Central memory CD8-positive, alpha-beta T cell (primary cell): ENCODE data around the gene PBRM1.

ENCODE experiments used
- ATAC-seq: fragments of 150-1000 bp; cut with Tn5 transposase; replicated peaks from 2 replicates; pipeline ENCODE4 v1.10.0; 2022; ENCODE audit warnings: mild to moderate bottlenecking, moderate FRiP score, moderate number of reproducible peaks; ENCODE audit not compliant: poor library complexity, severe bottlenecking; ENCODE audit errors: extremely low read depth
- DNase-seq, 2 donors: peaks; one replicate each; pipeline ENCODE4 v3.0.0; 2021; ENCODE audit warnings: low spot score in 2 of 2
- H3K27ac Mint-ChIP-seq: one replicate; pipeline ENCODE4 v1.8.0; 2022; ENCODE audit warnings: low read depth, mild to moderate bottlenecking, moderate library complexity, mixed read lengths
- H3K27me3 Mint-ChIP-seq: one replicate; pipeline ENCODE4 v1.8.0; 2022; ENCODE audit warnings: mixed read lengths
- H3K36me3 Mint-ChIP-seq: one replicate; pipeline ENCODE4 v1.8.0; 2022; ENCODE audit warnings: mild to moderate bottlenecking, moderate library complexity, mixed read lengths; ENCODE audit not compliant: insufficient read depth
- H3K4me1 Mint-ChIP-seq: one replicate; pipeline ENCODE4 v1.8.0; 2022; ENCODE audit warnings: mixed read lengths
- H3K4me3 Mint-ChIP-seq: one replicate; pipeline ENCODE4 v1.8.0; 2022; ENCODE audit warnings: mild to moderate bottlenecking, moderate library complexity, mixed read lengths
- H3K9me3 Mint-ChIP-seq: one replicate; pipeline ENCODE4 v1.8.0; 2022; ENCODE audit warnings: mixed read lengths

Gene PBRM1

DNA sequence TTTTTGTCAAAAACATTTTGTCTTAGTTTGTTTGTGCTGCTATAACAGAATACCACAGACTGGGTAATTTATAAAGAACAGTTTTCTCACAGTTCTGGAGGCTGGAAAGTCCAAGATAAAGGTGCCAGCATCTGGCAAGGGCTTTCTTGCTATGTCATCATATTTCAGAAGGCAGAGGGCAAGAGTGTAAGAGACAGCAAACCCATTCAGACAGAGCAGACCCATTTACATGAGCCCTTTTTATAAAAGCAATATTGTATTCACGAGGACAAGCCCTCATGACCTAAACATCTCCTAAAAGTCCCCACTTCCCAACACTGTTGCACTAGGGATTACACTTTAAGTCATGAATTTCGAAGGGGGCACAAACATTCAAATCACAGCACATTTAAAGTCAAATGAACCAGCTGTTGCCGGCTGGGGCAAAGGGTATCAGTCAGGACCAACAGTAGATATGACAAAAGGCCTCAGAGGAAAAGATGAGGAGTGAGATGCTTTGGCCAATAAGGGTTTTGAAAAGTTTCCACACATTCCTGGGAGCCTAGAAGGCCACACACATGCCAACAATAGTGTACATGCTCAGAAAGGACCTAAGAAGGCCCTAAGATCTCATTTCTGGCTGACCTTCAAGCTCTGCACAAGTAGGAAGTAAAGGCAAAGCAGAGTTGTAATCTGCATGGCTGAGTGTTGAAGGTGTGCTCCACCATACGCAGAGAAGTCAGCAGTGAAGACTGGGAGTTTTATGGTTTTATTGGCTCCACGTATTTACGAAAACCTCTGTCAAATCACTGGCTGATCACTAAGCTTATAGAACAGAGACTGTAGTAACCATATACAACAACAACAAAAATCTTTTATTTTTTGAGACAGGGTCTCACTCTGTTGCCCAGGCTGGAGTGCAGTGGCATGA is 111.4 kb downstream of the PBRM1 start:
- H3K4me1 Mint-ChIP-seq: no peaks in the 10 kb centered on the region
- H3K9me3 Mint-ChIP-seq: no peaks in the 10 kb centered on the region
- H3K4me3 Mint-ChIP-seq: no peak overlapping the region
- DNase-seq (no peak), ATAC-seq (no peak)
- peak overlapping the region; percentile 49 for H3K27ac Mint-ChIP-seq
- H3K36me3 Mint-ChIP-seq: peaks cover 51% of the 10 kb centered on the region
- H3K27me3 Mint-ChIP-seq: no peaks in the 10 kb centered on the region

DNA sequence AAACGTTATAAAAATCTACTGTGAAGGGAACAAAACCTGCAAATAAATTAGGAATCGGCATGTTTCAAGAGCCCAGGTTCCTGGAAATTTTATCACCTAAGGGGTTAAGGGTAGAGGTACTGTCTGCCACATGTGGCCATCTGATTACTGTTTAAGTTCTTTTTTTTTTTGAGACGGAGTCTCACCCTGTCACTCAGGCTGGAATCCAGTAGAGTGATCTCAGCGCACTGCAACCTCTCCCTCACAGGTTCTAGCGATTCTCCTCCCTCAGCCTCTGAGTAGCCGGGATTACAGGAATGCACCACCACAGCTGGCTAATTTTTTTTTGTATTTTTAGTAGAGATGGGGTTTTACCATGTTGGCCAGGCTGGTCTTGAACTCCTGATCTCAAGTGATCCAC is 113.5 kb downstream of the PBRM1 start:
- Mint-ChIP-seq H3K4me1 (no peaks in the 10 kb centered on the region), H3K27me3 (no peaks in the 10 kb centered on the region), H3K36me3 (peaks cover 35% of the 10 kb centered on the region), H3K4me3 (no peak overlapping the region), H3K27ac (peak overlapping the region; percentile 10), H3K9me3 (no peaks in the 10 kb centered on the region)
- ATAC-seq: no peak
- no peak for DNase-seq

DNA sequence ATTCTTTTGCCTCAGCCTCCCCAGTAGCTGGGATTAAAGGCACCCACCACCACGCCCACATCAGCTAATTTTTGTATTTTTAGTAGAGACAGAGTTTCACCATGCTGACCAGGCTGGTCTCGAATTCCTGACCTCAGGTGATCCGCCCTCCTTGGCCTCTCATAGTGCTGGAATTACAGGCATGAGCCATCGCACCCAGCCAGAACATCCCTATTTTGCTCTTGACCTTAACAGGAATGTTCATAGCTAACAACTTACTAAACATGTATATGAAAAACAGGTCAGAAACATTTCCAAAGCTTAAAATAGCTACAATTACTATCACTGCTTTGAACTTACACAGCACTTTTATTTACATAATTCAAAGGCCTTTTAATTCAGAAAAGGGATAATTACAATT is 115.6 kb downstream of the PBRM1 start:
- DNase-seq: no peak
- no peaks in the 10 kb centered on the region for H3K4me1 Mint-ChIP-seq
- H3K4me3 Mint-ChIP-seq: no peak overlapping the region
- no peak for ATAC-seq
- no peaks in the 10 kb centered on the region for H3K9me3 Mint-ChIP-seq
- no peak overlapping the region for H3K27ac Mint-ChIP-seq
- H3K27me3 Mint-ChIP-seq: no peaks in the 10 kb centered on the region
- peaks cover 32% of the 10 kb centered on the region for H3K36me3 Mint-ChIP-seq

DNA sequence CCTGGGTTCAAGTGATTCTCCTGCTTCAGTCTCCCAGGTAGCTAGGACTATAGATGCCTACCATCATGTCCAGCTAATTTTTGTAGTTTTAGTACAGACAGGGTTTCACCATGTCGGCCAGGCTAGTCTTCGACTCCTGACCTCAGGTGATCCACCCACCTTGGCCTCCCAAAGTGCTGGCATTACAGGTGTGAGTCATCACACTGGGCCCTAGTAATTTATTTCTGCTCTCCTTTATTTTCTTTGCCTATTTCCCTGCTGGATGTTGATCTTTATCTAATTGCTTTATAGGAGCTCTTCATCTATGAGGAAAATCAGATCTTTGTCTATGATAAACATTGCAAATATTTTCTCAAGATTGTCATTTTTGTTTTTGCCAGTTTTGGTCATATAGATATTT is 117.6 kb downstream of the PBRM1 start:
- Mint-ChIP-seq H3K27ac (no peak overlapping the region), H3K4me1 (no peaks in the 10 kb centered on the region), H3K4me3 (no peak overlapping the region), H3K27me3 (no peaks in the 10 kb centered on the region), H3K36me3 (peaks cover 27% of the 10 kb centered on the region), H3K9me3 (no peaks in the 10 kb centered on the region)
- ATAC-seq: no peak
- DNase-seq: no peak

DNA sequence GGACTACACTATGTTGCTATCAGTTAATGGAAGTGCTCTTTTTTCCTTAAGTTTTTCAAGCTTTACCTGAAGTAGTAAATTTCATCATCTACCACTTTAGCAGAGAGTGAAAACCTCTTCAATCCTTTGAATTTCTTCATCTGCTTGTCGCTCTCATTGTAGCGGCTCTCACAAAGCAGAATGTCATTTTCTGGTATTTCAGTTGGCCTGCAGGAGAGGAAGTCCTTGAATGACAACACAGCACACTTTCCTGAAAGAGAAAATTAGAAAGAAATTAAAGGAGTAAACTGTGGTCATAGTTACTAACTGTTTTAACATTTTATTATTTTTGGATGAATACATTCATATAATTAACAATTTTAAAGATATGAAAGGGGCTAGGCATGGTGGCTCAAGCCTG is 121.7 kb downstream of the PBRM1 start:
- DNase-seq: no peak
- no peak overlapping the region for H3K4me3 Mint-ChIP-seq
- no peaks in the 10 kb centered on the region for H3K27me3 Mint-ChIP-seq
- no peaks in the 10 kb centered on the region for H3K4me1 Mint-ChIP-seq
- no peak overlapping the region for H3K27ac Mint-ChIP-seq
- no peaks in the 10 kb centered on the region for H3K9me3 Mint-ChIP-seq
- no peak for ATAC-seq
- H3K36me3 Mint-ChIP-seq: peaks cover 49% of the 10 kb centered on the region

DNA sequence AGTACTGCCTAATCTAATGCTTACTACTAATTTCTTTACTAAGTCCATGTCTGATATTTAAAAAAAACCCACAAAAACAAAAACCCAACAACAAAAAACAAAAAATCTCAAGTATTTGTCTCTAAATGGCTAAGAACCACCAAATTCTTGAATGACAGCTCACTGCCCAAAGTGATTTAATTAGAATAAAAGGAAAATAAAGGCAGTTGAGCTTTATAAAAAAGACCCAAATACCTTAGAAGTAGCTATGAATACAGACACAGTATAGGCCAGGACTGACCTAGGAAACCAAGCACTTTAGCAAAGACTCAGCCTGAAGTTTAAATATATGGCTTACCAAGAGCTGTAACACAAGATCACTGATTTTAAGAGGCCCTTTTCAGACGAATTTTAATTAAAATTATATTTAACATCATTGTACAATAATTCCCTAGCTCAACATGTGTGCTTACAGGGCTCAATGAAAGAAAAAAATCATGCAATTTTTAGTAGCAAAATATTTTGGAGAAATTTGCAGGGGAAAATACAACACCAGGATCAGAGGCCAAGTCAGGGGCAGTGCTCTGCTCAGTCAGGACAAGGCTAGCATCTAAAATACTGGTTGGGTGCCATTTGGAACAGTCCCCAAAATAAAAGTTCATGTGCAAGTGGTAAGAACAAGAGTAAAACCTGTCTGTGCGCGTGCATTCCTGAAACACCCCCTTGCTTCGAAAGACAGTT is 124.5 kb downstream of the PBRM1 start:
- Mint-ChIP-seq H3K4me3 (no peak overlapping the region), H3K4me1 (no peaks in the 10 kb centered on the region), H3K27ac (no peak overlapping the region), H3K9me3 (no peaks in the 10 kb centered on the region), H3K36me3 (peaks cover 55% of the 10 kb centered on the region), H3K27me3 (no peaks in the 10 kb centered on the region)
- ATAC-seq: no peak
- no peak for DNase-seq

DNA sequence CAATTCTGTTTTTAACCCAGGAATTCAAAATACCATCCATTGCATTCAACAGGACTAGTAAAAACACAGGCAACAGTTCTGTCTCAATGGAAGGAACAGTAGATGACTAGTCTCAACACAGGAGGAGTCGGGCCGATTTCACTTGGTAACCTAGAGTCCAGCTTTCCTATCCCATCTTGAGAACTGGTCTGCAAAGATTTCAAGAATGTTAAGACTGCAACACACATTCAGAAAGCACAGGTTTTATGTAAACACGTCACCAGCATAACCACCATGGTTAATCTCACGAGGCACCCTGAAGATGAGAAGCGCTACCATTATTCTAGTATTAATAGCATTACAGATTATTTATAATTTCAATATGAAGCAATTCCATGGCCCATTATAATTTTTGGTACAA is 127.3 kb downstream of the PBRM1 start:
- no peaks in the 10 kb centered on the region for H3K4me1 Mint-ChIP-seq
- no peak overlapping the region for H3K4me3 Mint-ChIP-seq
- no peaks in the 10 kb centered on the region for H3K9me3 Mint-ChIP-seq
- peaks cover 51% of the 10 kb centered on the region for H3K36me3 Mint-ChIP-seq
- peak overlapping the region; percentile 42 for H3K27ac Mint-ChIP-seq
- ATAC-seq: no peak
- no peak for DNase-seq
- H3K27me3 Mint-ChIP-seq: no peaks in the 10 kb centered on the region

DNA sequence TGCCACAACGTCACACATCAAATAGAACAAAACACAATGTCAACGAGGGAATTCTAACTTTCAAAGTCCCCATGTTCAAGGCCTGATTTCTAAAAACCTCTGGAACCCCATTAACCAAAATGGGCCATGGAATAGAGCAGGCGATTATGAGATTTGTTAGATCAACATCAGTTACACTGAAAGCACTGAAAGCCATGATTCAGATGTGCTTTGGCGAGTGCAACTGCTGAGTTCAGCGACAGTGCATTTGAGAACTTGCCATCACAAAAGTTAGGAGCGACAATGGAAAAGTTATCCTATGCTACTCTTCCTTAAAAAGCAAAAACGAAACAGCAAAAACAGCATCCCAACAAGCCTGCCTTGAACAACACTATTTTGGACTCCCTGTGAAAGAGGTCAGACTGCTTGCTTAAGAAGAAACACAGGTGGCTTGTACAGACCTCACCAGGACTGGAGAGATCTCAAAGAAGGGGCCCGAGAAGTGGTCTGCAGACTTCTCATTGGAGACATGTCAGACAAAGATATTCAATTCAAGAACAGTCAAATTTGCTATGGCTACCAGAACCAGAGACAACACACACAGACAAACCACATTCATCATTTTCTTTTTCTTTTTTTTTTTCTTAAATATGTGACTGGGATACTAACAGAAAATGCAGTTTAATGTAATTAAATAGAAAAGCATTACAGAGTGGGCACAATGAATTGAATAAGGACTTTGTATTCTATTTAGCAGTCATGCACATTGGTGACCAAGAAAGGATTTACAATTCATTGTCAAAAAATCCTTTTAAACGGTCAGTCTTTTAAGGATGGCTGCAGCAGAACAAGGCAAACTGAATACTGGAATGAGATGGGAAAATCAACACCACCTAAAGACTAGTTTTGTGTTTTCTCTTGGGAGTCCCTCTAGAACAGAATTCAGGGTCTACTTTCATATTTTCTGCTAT is 128.4 kb downstream of the PBRM1 start:
- ATAC-seq (no peak), DNase-seq (no peak)
- Mint-ChIP-seq H3K9me3 (no peaks in the 10 kb centered on the region), H3K27ac (peak overlapping the region; percentile 46), H3K36me3 (peaks cover 45% of the 10 kb centered on the region), H3K4me1 (no peaks in the 10 kb centered on the region), H3K4me3 (no peak overlapping the region), H3K27me3 (no peaks in the 10 kb centered on the region)

DNA sequence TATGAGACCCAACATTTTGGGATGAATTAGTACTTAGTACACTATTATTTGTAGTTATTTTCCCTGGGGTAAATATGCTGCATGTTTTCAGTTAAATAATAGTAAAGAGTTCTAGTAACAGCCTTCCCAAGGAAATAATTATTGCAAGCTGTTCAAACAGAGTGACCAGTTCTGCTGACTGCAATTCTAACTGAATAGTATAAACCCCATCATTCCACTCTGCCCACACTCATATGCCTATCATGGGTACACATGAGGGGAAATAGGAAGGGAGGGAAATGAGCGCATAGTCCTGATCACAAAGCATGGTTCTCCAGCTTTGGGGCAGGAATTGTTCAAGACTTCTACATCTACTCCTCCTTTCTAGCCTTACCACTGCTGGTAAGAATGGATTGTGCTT is 130.7 kb downstream of the PBRM1 start:
- H3K27me3 Mint-ChIP-seq: no peaks in the 10 kb centered on the region
- no peak overlapping the region for H3K4me3 Mint-ChIP-seq
- H3K4me1 Mint-ChIP-seq: no peaks in the 10 kb centered on the region
- peaks cover 38% of the 10 kb centered on the region for H3K36me3 Mint-ChIP-seq
- no peak overlapping the region for H3K27ac Mint-ChIP-seq
- no peak for DNase-seq
- H3K9me3 Mint-ChIP-seq: no peaks in the 10 kb centered on the region
- ATAC-seq: no peak

DNA sequence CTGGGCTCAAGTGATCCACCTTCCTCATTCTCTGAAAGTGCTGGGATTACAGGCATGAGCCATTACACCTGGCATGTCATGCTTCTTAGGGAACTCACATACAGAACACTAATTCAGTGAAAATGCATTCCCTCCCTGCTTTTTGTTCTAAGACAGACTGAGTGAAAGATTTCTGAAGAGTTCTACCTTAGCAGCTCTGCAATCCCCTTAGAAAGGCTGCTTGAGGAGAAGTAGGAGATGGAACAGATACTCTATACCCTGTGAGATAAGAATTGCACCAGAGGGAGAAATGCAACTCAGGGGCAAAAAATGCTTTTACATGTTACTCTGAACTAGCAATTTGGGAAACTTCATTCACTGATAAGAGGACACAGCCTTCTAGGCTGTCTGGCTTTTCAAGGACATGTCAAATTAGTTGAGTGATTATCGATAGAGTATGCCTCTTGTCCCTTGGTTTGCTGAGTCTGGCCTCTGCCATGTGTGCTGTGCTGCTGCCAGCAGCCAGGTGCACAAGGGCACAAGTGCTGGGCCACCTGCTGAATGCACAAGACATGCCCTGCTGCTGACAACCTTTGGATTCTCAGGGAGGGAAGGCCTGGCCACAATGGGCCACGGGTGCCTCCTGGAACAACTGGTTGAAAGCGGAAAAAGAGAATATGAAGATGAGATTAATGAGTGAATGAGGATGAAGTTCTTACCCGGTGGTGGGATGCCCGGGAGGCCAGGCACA is 131.5 kb downstream of the PBRM1 start:
- Mint-ChIP-seq H3K27me3 (no peaks in the 10 kb centered on the region), H3K4me3 (no peak overlapping the region), H3K9me3 (no peaks in the 10 kb centered on the region), H3K27ac (peak overlapping the region; percentile 76), H3K36me3 (peaks cover 37% of the 10 kb centered on the region), H3K4me1 (no peaks in the 10 kb centered on the region)
- no peak for DNase-seq
- ATAC-seq: no peak

DNA sequence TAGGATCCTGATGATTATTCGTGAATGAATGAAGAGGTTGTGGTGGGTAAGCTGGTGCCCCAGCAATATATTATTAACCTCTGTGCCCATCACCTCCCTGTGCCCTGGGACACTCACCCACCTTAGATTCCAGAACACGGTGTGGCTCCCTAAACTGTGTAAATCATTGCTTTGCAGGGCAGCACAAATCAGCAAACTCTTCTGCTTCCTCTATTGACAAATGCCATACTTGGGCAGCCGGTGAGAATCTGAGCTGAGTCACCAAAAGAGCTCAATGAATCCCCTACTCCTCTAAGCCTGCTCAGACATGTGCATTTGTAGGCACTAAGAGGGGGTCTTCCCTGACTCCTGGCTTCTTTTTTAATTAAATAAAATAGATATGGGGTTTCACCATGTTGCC is 133.6 kb downstream of the PBRM1 start:
- Mint-ChIP-seq H3K36me3 (peaks cover 38% of the 10 kb centered on the region), H3K27me3 (no peaks in the 10 kb centered on the region), H3K9me3 (no peaks in the 10 kb centered on the region), H3K4me3 (no peak overlapping the region), H3K27ac (peak overlapping the region; percentile 49), H3K4me1 (no peaks in the 10 kb centered on the region)
- ATAC-seq (no peak), DNase-seq (no peak)

DNA sequence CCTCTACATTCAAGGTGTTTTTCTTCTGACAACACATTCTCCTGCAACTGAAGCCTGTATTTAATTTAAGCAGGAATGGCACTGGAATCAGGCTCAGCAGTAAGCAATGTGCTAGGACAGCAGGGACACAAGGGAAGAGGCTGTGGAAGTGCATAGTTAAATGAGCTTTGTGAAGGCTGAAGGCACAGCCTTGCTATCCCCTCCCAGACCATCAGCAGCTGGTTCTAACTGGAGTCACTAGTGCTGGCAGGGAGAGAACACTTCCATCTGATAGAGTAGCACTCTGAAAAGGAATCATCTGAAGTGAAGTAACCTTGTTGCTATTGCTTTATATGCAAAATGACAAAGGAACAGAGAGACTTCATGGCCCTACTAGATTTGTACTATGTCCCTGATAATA is 134.6 kb downstream of the PBRM1 start:
- no peaks in the 10 kb centered on the region for H3K4me1 Mint-ChIP-seq
- H3K4me3 Mint-ChIP-seq: no peak overlapping the region
- no peaks in the 10 kb centered on the region for H3K27me3 Mint-ChIP-seq
- no peak for DNase-seq
- no peak for ATAC-seq
- peaks cover 39% of the 10 kb centered on the region for H3K36me3 Mint-ChIP-seq
- H3K27ac Mint-ChIP-seq: no peak overlapping the region
- no peaks in the 10 kb centered on the region for H3K9me3 Mint-ChIP-seq
